Measurements from ENCODE around the gene MAPK8.

MAPK8 gene

DNA sequence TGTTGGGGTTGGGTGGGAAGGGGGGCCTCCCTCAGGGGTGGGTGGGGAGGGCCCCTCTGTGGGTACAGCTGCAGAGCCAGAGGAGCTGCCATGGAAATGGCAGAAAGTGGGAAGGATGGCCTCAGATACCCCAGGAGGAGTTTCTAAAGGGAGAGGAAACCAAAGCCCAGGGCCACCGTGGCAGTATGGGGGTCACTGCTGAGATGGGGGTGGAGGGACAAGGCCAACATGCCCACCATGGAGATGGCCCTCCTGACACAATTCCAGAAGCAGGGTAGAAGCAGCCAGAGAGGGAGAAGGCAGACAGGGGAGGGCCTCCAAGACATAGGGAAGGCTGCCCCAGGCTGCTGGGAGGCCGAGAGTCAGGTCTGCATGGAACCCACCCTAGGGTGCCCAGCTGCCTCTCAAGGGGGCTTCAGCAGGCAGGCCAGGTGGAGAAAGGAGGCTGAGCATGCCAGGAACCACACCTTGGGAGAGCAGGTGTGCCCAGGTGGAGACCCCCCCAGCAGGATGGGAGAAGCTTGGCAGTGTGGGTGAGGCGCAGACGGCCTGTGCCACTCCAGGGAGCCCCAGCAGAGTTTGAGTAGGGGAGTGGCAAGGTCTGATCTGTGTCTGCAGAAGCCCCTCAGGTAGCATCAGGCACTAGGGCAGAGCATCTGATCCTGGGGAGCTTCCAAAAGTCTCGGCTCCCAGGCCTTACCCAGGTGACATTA, 151.6 kb downstream of the MAPK8 start:
- Histone ChIP-seq H3K36me3 (ENCODE audit: control insufficient read depth, insufficient read depth, low read length) (no peaks in the 10 kb centered on the region), H3K27me3 (replicated peaks; ENCODE audit: control insufficient read depth, insufficient read depth, low read length) (no peaks in the 10 kb centered on the region; the same call in 1 of the 2 replicates), H3K4me3 (replicated peaks; ENCODE audit: low read depth, low read length) (no peak overlapping the region)
- TF ChIP-seq, protein P1, sequence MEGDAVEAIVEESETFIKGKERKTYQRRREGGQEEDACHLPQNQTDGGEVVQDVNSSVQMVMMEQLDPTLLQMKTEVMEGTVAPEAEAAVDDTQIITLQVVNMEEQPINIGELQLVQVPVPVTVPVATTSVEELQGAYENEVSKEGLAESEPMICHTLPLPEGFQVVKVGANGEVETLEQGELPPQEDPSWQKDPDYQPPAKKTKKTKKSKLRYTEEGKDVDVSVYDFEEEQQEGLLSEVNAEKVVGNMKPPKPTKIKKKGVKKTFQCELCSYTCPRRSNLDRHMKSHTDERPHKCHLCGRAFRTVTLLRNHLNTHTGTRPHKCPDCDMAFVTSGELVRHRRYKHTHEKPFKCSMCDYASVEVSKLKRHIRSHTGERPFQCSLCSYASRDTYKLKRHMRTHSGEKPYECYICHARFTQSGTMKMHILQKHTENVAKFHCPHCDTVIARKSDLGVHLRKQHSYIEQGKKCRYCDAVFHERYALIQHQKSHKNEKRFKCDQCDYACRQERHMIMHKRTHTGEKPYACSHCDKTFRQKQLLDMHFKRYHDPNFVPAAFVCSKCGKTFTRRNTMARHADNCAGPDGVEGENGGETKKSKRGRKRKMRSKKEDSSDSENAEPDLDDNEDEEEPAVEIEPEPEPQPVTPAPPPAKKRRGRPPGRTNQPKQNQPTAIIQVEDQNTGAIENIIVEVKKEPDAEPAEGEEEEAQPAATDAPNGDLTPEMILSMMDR (IDR thresholded peaks at IDR 0.05; ENCODE audit: insufficient read depth, low read length, poor library complexity, severe bottlenecking): no peak
- DNase-seq (ENCODE audit: extremely low read depth, insufficient read length): no peak

DNA sequence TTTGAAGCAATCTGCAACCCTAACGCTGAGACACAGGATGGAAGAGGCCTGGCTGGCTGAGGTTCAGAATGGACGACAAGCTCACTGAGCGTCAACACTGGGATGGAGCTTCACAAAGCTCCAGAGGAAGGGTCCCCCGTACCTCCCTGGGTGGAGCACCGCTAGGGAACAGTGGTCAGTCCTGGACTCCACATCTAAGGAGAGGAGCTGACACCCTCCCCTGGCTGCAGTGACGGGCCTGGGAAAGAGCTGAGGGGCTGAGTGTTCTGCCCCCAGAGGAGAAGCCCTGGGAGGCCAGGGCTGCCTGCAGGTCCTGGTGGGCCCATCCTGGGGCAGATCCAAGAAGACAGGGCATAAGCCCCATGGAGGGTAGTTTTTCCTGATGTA, 152.2 kb downstream of the MAPK8 start:
- no peak for DNase-seq (ENCODE audit: extremely low read depth, insufficient read length)
- TF ChIP-seq, protein P1 (IDR thresholded peaks at IDR 0.05; ENCODE audit: insufficient read depth, low read length, poor library complexity, severe bottlenecking): no peak
- no peaks in the 10 kb centered on the region for H3K36me3 ChIP-seq (ENCODE audit: control insufficient read depth, insufficient read depth, low read length)
- no peaks in the 10 kb centered on the region; the same call in 1 of the 2 replicates for H3K27me3 ChIP-seq (replicated peaks; ENCODE audit: control insufficient read depth, insufficient read depth, low read length)
- no peak overlapping the region for H3K4me3 ChIP-seq (replicated peaks; ENCODE audit: low read depth, low read length)

DNA sequence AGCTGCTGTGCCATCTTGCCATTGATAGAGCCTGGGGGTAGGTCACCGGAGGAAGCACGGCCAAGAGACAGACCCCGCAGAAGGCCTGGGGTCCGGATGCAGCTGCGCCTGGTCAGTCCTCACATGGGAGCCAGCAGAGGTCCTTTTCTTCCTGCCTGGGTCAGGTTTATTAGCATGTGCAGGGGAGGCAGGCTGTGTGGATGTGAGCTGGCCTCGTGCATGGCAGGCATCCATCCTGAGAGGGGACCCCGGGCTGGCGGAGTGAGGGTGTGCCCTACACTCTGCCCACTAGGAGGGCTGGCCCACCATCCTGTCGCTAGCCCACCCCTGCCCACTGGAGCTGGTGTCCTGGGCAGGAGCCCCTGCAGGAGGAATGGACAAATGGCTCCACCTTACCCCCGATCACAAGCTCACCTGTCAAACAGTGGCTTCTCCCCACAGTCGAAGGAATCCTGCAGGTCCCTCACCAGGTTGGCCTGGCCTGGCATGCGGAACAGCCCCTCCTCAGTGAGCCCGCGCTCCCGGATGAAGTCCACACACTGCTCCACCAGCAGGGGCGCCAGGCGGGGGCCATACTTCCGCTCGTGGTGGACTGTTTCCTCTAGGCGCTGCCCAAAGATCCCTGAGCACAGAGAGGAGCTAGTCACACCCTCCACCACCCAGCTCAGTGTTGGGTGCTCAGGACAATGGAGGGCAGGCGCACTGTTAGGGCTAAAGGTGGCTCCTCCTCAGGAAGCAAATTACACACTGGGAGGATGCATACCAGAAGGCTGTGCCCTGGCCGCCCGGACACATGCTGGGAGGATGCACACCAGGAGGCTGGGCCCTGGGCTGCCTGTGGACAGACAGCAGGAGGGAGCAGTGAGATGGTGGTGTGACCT, 153.0 kb downstream of the MAPK8 start:
- Histone ChIP-seq H3K27me3 (replicated peaks; ENCODE audit: control insufficient read depth, insufficient read depth, low read length) (no peaks in the 10 kb centered on the region; the same call in 1 of the 2 replicates), H3K36me3 (ENCODE audit: control insufficient read depth, insufficient read depth, low read length) (no peaks in the 10 kb centered on the region), H3K4me3 (replicated peaks; ENCODE audit: low read depth, low read length) (no peak overlapping the region)
- TF ChIP-seq, protein P1 (IDR thresholded peaks at IDR 0.05; ENCODE audit: insufficient read depth, low read length, poor library complexity, severe bottlenecking): no peak
- DNase-seq (ENCODE audit: extremely low read depth, insufficient read length): no peak

DNA sequence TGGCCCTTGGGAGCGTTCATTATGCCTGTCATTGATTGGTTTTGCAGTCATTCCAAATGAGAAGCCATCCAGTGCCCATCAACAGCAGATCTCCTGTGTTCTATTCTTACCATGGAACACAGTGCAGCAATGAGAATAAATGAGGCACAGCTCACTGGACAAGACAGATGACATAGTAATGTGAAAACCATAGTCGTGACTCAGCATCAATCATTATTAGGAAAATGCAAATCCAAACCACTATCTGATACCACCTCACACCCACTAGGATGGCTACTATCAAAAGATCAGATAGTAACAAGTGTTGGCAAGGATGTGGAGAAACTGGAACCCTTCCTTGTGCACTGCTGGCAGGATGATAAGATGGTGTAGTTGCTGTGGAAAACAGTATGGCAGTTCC, 153.7 kb downstream of the MAPK8 start:
- no peak for DNase-seq (ENCODE audit: extremely low read depth, insufficient read length)

DNA sequence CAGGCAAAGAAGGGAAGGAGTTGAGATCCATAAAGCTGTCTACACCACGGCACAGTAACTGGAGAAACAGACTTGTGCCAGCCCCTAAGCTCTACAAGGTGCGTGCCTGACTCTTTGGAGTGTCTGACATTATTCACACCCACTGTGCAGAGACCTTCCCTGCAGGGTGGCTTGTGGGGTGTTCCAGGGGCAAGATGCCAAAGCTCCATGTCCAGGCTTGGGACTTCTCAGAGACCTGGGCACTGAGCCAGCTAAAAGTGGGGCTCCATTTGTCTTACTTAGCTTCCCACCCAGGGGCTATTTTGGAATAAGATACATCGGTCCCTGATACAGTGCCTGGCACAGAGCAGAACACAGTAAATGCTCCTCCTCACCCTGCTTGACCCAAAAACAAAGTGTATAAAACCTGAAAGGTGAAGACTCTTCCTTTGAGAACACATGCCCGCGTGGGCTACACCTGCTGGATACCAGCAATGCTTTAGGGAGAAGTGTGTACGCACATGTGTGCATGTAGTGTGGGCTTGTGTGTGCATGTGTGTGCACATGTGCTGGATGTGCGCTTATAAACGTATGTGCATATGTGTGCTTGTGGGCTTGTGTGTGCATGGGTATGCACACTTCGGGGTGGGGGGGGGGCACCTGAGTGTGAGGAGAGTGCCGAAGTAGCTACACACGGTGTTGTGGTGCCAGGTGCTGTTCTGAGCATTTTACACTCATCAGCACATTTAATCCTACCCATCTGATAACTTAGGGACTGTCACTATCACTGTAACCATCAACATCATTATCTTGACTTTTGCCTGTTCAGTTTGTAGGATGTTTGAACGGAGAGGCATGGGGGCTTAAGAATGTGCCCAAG, 155.4 kb downstream of the MAPK8 start:
- DNase-seq (ENCODE audit: extremely low read depth, insufficient read length): no peak
- no peaks in the 10 kb centered on the region; the same call in 1 of the 2 replicates for H3K27me3 ChIP-seq (replicated peaks; ENCODE audit: control insufficient read depth, insufficient read depth, low read length)

More for the DNA sequence above, 153.7 kb downstream of the MAPK8 start:
- no peak overlapping the region for H3K4me3 ChIP-seq (replicated peaks; ENCODE audit: low read depth, low read length)
- H3K27me3 ChIP-seq (replicated peaks; ENCODE audit: control insufficient read depth, insufficient read depth, low read length): no peaks in the 10 kb centered on the region; the same call in 1 of the 2 replicates
- no peaks in the 10 kb centered on the region for H3K36me3 ChIP-seq (ENCODE audit: control insufficient read depth, insufficient read depth, low read length)
- TF ChIP-seq, protein P1 (IDR thresholded peaks at IDR 0.05; ENCODE audit: insufficient read depth, low read length, poor library complexity, severe bottlenecking): no peak

More for the DNA sequence above, 155.4 kb downstream of the MAPK8 start:
- Histone ChIP-seq H3K4me3 (replicated peaks; ENCODE audit: low read depth, low read length) (no peak overlapping the region), H3K36me3 (ENCODE audit: control insufficient read depth, insufficient read depth, low read length) (no peaks in the 10 kb centered on the region)
- TF ChIP-seq, protein P1 (IDR thresholded peaks at IDR 0.05; ENCODE audit: insufficient read depth, low read length, poor library complexity, severe bottlenecking): no peak
